Ascending aorta (tissue), 2 donors: ENCODE data around the gene SORBS2. TPM values are rescaled to one million over a fixed set of nuclear protein-coding genes. Genes with fewer than 3 reads are reported as not detected.

Experiments
- DNase-seq, 2 donors: peaks; one replicate each; pipeline ENCODE4 v3.0.0-alpha.2; 2019; ENCODE audit warnings: low spot score in 2 of 2
- H3K27ac ChIP-seq, 2 donors: fragments of 200-600 bp; sonication (generic); one replicate each; pipeline ENCODE4 v1.5.1; 2016 to 2017; ENCODE audit warnings: mild to moderate bottlenecking in 1 of 2
- H3K27me3 ChIP-seq: fragments of 200-600 bp; sonication (generic); one replicate; pipeline ENCODE4 v1.5.1; 2017
- H3K36me3 ChIP-seq, 2 donors: fragments of 200-600 bp; sonication (generic); one replicate each; pipeline ENCODE4 v1.5.1; 2016
- H3K4me1 ChIP-seq, 2 donors: fragments of 200-600 bp; sonication (generic); one replicate each; pipeline ENCODE4 v1.5.1; 2016 to 2017; ENCODE audit warnings: mild to moderate bottlenecking in 1 of 2
- H3K4me3 ChIP-seq, 2 donors: fragments of 200-600 bp; sonication (generic); one replicate each; pipeline ENCODE4 v1.5.1; 2016 to 2017; ENCODE audit warnings: mild to moderate bottlenecking in 1 of 2
- H3K9me3 ChIP-seq, 2 donors: fragments of 200-600 bp; sonication (generic); one replicate each; pipeline ENCODE4 v1.5.1; 2016
- intact Hi-C: fragments of 100-400 bp; cut with DNase I; formaldehyde crosslinking; loops from one replicate; pipeline ENCODE4 v1.15.1; 2023
- total RNA-seq: library from RNA; depleted of rRNA; stranded (reverse); fragments of >200 nt; gene quantifications from one replicate; pipeline ENCODE4 v1.1.0, GENCODE V29; 2016
- TF ChIP-seq, protein P1 (sequence below), 3 experiments: fragments of 200-600 bp in 2 of 3; fragments of 450-650 bp in 1 of 3; sonication (generic) in 2 of 3; IDR thresholded peaks; one replicate each; pipeline ENCODE4 v1.5.1; 2016 to 2019; ENCODE audit warnings: antibody characterized with exemption in 3 of 3, mild to moderate bottlenecking in 1 of 3, moderate library complexity in 1 of 3

Gene SORBS2
- total RNA-seq, 1 donor from 2014 or later, result 246 TPM

DNA sequence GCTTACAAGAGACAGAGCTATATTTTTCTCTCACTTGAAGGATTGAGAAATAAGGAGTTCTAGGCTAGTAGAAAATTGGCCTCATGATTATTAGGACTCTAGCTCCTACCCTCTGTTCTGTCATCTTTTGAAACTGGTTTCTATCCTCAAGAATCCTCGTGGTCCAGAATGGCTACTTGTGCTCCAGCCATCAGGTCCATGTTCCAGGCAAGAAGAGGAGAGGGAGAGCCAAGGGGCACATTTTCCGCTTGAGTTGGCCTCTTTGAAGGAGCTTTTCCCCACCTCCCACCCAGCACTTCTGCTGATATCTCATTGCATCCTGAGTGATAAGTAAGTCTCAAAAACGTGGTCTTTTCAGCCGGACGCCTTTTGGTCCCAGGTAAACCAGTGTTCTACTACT is 7.2 kb upstream of the SORBS2 start:
- intact Hi-C loops, result no loop called here
- Histone ChIP-seq H3K4me1 (no peaks in the 10 kb centered on the region), H3K27ac (no peak overlapping the region), H3K4me3 (no peak overlapping the region), H3K27me3 (no peaks in the 10 kb centered on the region), H3K9me3 (no peaks in the 10 kb centered on the region), H3K36me3 (no peaks in the 10 kb centered on the region)
- TF ChIP-seq, protein P1, sequence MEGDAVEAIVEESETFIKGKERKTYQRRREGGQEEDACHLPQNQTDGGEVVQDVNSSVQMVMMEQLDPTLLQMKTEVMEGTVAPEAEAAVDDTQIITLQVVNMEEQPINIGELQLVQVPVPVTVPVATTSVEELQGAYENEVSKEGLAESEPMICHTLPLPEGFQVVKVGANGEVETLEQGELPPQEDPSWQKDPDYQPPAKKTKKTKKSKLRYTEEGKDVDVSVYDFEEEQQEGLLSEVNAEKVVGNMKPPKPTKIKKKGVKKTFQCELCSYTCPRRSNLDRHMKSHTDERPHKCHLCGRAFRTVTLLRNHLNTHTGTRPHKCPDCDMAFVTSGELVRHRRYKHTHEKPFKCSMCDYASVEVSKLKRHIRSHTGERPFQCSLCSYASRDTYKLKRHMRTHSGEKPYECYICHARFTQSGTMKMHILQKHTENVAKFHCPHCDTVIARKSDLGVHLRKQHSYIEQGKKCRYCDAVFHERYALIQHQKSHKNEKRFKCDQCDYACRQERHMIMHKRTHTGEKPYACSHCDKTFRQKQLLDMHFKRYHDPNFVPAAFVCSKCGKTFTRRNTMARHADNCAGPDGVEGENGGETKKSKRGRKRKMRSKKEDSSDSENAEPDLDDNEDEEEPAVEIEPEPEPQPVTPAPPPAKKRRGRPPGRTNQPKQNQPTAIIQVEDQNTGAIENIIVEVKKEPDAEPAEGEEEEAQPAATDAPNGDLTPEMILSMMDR (IDR thresholded peaks at IDR 0.05), result no peak
- DNase-seq, result no peak

DNA sequence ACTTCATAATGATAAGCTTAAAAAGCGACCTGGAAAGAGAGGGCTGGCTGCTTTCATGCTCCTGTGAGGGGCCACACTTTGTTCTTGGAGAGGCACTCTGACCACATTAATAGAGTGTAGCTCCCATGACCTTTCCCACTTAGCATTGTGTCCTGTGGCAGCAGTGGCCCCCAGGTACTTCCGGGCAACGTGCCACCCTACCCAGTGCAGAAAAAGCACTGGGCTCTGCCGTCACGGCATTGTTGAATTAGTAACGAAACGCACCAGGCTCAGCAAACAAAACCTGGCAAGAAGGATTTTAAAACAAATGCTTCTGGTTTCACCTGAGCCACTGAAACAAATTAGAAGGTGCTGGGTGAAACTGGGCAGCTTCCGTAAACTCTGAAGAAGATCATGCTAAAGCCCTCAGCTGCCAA is 5.4 kb upstream of the SORBS2 start:
- intact Hi-C loops, result no loop called here
- Histone ChIP-seq H3K27ac (no peak overlapping the region), H3K36me3 (no peaks in the 10 kb centered on the region), H3K27me3 (no peaks in the 10 kb centered on the region), H3K4me3 (no peak overlapping the region), H3K9me3 (no peaks in the 10 kb centered on the region), H3K4me1 (no peaks in the 10 kb centered on the region)
- no peak for DNase-seq
- TF ChIP-seq, protein P1 (IDR thresholded peaks at IDR 0.05), result no peak

DNA sequence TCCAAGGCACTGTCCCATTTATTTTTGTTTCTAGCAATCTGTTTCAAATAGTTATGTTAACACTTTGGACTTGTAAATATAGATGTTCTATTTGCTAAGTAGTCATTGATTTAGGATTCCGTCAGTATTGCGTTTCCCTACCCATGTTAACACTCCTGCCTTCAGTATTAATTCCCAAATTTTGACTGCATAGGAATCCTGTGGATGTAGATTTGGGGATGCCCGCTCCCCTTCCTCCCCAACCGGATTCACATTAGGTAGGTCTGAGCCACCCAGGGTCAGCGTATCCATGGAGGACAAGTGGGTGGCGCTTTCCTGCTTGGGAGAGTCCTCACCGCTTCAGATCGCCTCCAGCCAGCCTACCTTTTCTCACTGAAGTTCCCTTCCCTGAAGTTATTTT is 1.1 kb upstream of the SORBS2 start:
- H3K9me3 ChIP-seq, result no peaks in the 10 kb centered on the region
- H3K27ac ChIP-seq, result no peak overlapping the region
- TF ChIP-seq, protein P1 (IDR thresholded peaks at IDR 0.05), result no peak
- intact Hi-C loops, result no loop called here
- no peaks in the 10 kb centered on the region for H3K27me3 ChIP-seq
- no peaks in the 10 kb centered on the region for H3K36me3 ChIP-seq
- DNase-seq, result no peak
- H3K4me3 ChIP-seq, result no peak overlapping the region
- H3K4me1 ChIP-seq, result no peaks in the 10 kb centered on the region

DNA sequence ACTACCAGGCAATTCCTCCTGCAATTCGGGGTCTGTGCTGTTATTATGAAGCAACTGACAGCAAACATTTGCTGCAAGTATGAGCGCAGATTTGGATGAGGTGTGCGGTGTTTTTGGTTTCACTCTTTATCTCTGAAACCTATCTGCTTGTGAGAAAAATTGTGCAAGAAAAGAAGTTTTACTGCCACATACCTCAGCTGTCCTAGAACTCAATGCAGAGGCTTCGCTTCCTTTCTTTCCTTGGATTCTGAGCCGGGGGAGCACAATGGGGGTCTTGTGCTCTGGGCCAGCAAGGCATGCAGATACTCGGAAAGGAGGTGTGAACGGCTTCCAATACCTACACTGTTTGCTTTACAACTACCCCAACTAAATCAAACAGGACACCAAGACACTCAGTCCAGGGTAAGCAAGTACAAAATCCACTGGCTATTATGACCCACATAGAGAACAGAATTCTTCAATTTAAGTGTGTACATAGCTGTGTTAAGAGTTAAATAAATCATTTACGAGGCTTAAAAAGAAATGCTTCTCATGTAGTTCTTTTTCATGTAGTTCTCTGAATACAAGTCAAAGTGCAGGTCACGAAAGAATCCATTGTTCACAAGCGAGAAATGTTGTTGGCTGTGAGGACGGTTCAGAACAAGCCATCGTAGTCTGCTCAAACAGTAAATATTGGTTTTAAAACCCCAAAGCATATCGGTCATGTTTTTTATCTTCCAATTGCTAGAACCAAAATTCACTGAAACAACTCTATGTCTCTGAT is 1.1 kb downstream of the SORBS2 start:
- Histone ChIP-seq H3K36me3 (no peaks in the 10 kb centered on the region), H3K4me1 (no peaks in the 10 kb centered on the region), H3K4me3 (peak overlapping the region in 1 of 2 donors; percentile 51), H3K27ac (no peak overlapping the region), H3K27me3 (no peaks in the 10 kb centered on the region), H3K9me3 (no peaks in the 10 kb centered on the region)
- intact Hi-C loops, result no loop called here
- TF ChIP-seq, protein P1 (IDR thresholded peaks at IDR 0.05), result no peak
- DNase-seq, result no peak

DNA sequence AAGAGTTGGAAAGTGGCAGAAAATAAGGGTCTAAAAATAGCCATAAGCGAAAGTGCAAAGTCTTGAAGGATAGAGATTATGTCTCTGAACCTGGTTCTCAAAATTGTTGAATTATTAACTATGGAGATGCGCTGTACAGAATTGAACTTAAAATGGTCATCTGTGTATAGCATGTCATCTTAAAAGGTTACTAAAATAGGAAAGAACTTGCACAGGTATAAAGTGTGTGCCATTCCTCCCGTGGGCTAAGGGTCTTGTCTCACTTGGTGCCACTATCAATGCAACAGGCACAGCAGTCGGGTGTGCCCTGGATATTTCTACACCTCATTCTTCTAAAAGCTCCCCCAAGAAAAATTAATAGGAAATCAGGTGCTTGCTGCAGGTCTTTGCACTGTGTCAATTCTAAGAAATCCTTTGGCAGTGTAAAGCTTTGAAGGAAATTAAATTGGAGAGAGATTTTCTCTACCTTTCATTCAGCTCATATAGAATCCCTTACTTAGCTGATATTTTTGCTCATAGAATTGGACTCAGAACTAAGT is 2.4 kb downstream of the SORBS2 start:
- Histone ChIP-seq H3K4me3 (peak overlapping the region in 1 of 2 donors; percentile 11), H3K4me1 (no peaks in the 10 kb centered on the region), H3K9me3 (no peaks in the 10 kb centered on the region), H3K27ac (no peak overlapping the region), H3K27me3 (no peaks in the 10 kb centered on the region), H3K36me3 (no peaks in the 10 kb centered on the region)
- TF ChIP-seq, protein P1 (IDR thresholded peaks at IDR 0.05), result no peak
- intact Hi-C loops, result no loop called here
- DNase-seq, result no peak
